HCT116 (cell line): ENCODE results near the gene MEGF6. TPM values are rescaled to one million over a fixed set of nuclear protein-coding genes. Genes with fewer than 3 reads are reported as not detected.

ENCODE experiments used
- ATAC-seq: fragments of 200-7000 bp; cut with Tn5 transposase; 2 replicates; pipeline ENCODE4 v1.9.1; 2020; ENCODE audit warnings: mild to moderate bottlenecking, moderate library complexity
- BruUV-seq: library from RNA; stranded (reverse); fragments of 400-500 nt; replicated peaks from 2 replicates; lab custom pipeline; 2021; lab: Mats Ljungman, UMichigan
- CTCF ChIA-PET: fragments of 300-600 bp; sonication (Branson Sonifier 250); formaldehyde crosslinking; loops from one replicate; lab custom pipeline; 2021; ENCODE audit warnings: antibody characterized with exemption; lab: Charles Lee
- POLR2A ChIA-PET: fragments of 300-600, 350-600 bp; sonication (Branson Sonifier 250); formaldehyde crosslinking; loops from one replicate; lab custom pipeline; 2021; ENCODE audit warnings: antibody characterized with exemption; lab: Charles Lee
- RAD21 ChIA-PET, 2 experiments: fragments of 300-600 bp; sonication (Branson Sonifier 250); formaldehyde crosslinking; loops; one replicate each; lab custom pipeline; 2023; ENCODE audit warnings: low total read pairs in 2 of 2; ENCODE audit not compliant: uncharacterized antibody in 2 of 2, unreplicated experiment in 2 of 2, low non-redundant PET in 1 of 2; lab: Charles Lee
- DNase-seq: peaks from one replicate; pipeline ENCODE4 v3.0.0-alpha.2; 2010; ENCODE audit warnings: low read depth, low spot score
- H2AFZ ChIP-seq: fragments of 200-600 bp; shearing (Covaris generic), sonication (generic); 2 replicates; pipeline ENCODE4 v1.6.1; 2017; ENCODE audit warnings: low read depth, mixed run types, mixed read lengths, antibody characterized with exemption, low read length; ENCODE audit not compliant: poor library complexity, severe bottlenecking
- H3K27ac ChIP-seq: 2 replicates; pipeline ENCODE4 v1.5.1; 2012; ENCODE audit warnings: low read depth, low read length
- H3K27me3 ChIP-seq: fragments of 200-600 bp; sonication (generic); 2 replicates; pipeline ENCODE4 v1.6.1; 2016; ENCODE audit warnings: mixed run types, low read length, mixed read lengths; ENCODE audit not compliant: insufficient read depth
- H3K36me3 ChIP-seq, 2 experiments: fragments of 200-500 bp in 1 of 2; fragments of 200-600 bp in 1 of 2; sonication (Bioruptor generic) in 1 of 2; sonication (generic) in 1 of 2; 2 replicates each; pipeline versions ENCODE4 v1.5.1 to v1.6.1; 2014 to 2016; ENCODE audit warnings: low read length in 2 of 2, inconsistent platforms in 1 of 2, mixed read lengths in 1 of 2, mixed run types in 1 of 2; ENCODE audit not compliant: insufficient read depth in 2 of 2, control insufficient read depth in 1 of 2
- H3K4me1 ChIP-seq, 2 experiments: fragments of 200-600 bp in 1 of 2; sonication (generic) in 1 of 2; 2 replicates each; pipeline versions ENCODE4 v1.5.1 to v1.6.1; 2012 to 2017; ENCODE audit warnings: low read length in 2 of 2, inconsistent platforms in 1 of 2, mild to moderate bottlenecking in 1 of 2, mixed read lengths in 1 of 2, mixed run types in 1 of 2, moderate library complexity in 1 of 2; ENCODE audit not compliant: insufficient read depth in 2 of 2, control insufficient read depth in 1 of 2
- H3K4me2 ChIP-seq: fragments of 200-600 bp; sonication (generic); 2 replicates; pipeline ENCODE4 v1.6.1; 2017; ENCODE audit warnings: mixed run types, low read length, mixed read lengths
- H3K4me3 ChIP-seq, 2 experiments: fragments of 200-600 bp in 1 of 2; sonication (generic) in 1 of 2; replicated peaks in 1 of 2; 2 replicates each; pipeline ENCODE4 v1.5.1; 2011 to 2016; ENCODE audit warnings: low read length in 2 of 2, control low read depth in 1 of 2, low read depth in 1 of 2, mild to moderate bottlenecking in 1 of 2, mixed read lengths in 1 of 2, mixed run types in 1 of 2
- H3K79me2 ChIP-seq: fragments of 200-600 bp; sonication (generic); 2 replicates; pipeline ENCODE4 v1.6.1; 2017; ENCODE audit warnings: mild to moderate bottlenecking, mixed run types, low read length, moderate library complexity, mixed read lengths; ENCODE audit not compliant: insufficient read depth
- H3K9ac ChIP-seq: fragments of 200-600 bp; sonication (generic); 2 replicates; pipeline ENCODE4 v1.6.1; 2016; ENCODE audit warnings: low read length, mixed read lengths
- H3K9me2 ChIP-seq: fragments of 200-600 bp; sonication (generic), shearing (Covaris generic); 2 replicates; pipeline ENCODE4 v1.6.1; 2017; ENCODE audit warnings: mixed run types, mild to moderate bottlenecking, moderate library complexity; ENCODE audit not compliant: insufficient read depth
- H3K9me3 ChIP-seq, 2 experiments: fragments of 200-500 bp in 1 of 2; fragments of 200-600 bp in 1 of 2; sonication (Bioruptor generic) in 1 of 2; sonication (generic) in 1 of 2; 2 replicates each; pipeline ENCODE4 v1.6.1; 2014 to 2017; ENCODE audit warnings: low read length in 2 of 2, mixed read lengths in 2 of 2, inconsistent platforms in 1 of 2, low read depth in 1 of 2, mild to moderate bottlenecking in 1 of 2, mixed run types in 1 of 2, moderate library complexity in 1 of 2; ENCODE audit not compliant: control insufficient read depth in 1 of 2, insufficient read depth in 1 of 2
- H4K20me1 ChIP-seq: fragments of 200-600 bp; sonication (generic), shearing (Covaris generic); 2 replicates; pipeline ENCODE4 v1.6.1; 2017; ENCODE audit warnings: mixed run types, mild to moderate bottlenecking, moderate library complexity; ENCODE audit not compliant: insufficient read depth
- CEBPB ChIP-seq: IDR thresholded peaks from 2 replicates; pipeline ENCODE4 v1.6.1; 2012; ENCODE audit warnings: low read depth
- CTCF ChIP-seq, 3 experiments: fragments of 200-600 bp in 1 of 3; sonication (generic) in 1 of 3; IDR thresholded peaks in 2 of 3; conservative IDR thresholded peaks in 1 of 3; 2 replicates each; pipeline ENCODE4 v1.5.1; 2012 to 2017; ENCODE audit warnings: low read depth in 2 of 3, low read length in 2 of 3, antibody characterized with exemption in 1 of 3, borderline replicate concordance in 1 of 3, control low read depth in 1 of 3, mild to moderate bottlenecking in 1 of 3, mixed read lengths in 1 of 3, mixed run types in 1 of 3, moderate library complexity in 1 of 3; ENCODE audit not compliant: insufficient read depth in 1 of 3
- EGR1 ChIP-seq: IDR thresholded peaks from 2 replicates; pipeline ENCODE4 v1.6.1; 2012; ENCODE audit warnings: low read depth
- EZH2phosphoT487 ChIP-seq: fragments of 200-600 bp; IDR thresholded peaks from 2 replicates; pipeline ENCODE4 v1.6.1; 2018; ENCODE audit warnings: antibody characterized with exemption, borderline replicate concordance
- FOSL1 ChIP-seq: IDR thresholded peaks from 2 replicates; pipeline ENCODE4 v1.6.1; 2012; ENCODE audit warnings: low read depth
- TCF7L2 ChIP-seq: IDR thresholded peaks from 2 replicates; pipeline ENCODE4 v1.7.0; 2011; ENCODE audit warnings: borderline replicate concordance, inconsistent platforms; ENCODE audit not compliant: insufficient read depth, insufficient read length; ENCODE audit errors: extremely low read depth
- YY1 ChIP-seq: IDR thresholded peaks from 2 replicates; pipeline ENCODE4 v1.6.1; 2011; ENCODE audit warnings: low read length, low read depth, moderate library complexity, mild to moderate bottlenecking; ENCODE audit not compliant: insufficient replicate concordance; ENCODE audit errors: extremely low read depth
- ZBTB33 ChIP-seq: IDR thresholded peaks from 2 replicates; pipeline ENCODE4 v1.6.1; 2011; ENCODE audit warnings: mild to moderate bottlenecking, low read length, moderate library complexity; ENCODE audit not compliant: insufficient replicate concordance; ENCODE audit errors: extremely low read depth
- ZFX ChIP-seq: fragments of 450-650 bp; IDR thresholded peaks from 2 replicates; pipeline ENCODE4 v1.6.1; 2017
- ZNF274 ChIP-seq: fragments of 200-500 bp; sonication (Bioruptor generic); IDR thresholded peaks from 2 replicates; pipeline ENCODE4 v1.6.1; 2014; ENCODE audit warnings: mild to moderate bottlenecking, low read depth, low read length, inconsistent platforms
- intact Hi-C: fragments of 100-400 bp; cut with micrococcal nuclease; formaldehyde crosslinking; loops from 2 replicates; pipeline ENCODE4 v1.10.0; 2022
- total RNA-seq: library from RNA; stranded (reverse); gene quantifications from one replicate; pipeline ENCODE4 v1.2.1, GENCODE V29; 2021; ENCODE audit not compliant: unreplicated experiment

MEGF6 gene
- total RNA-seq, 1 experiment from 2014 or later: 47.6 TPM

GRCh38 chr1:3609016-3609768, 2.1 kb downstream of the MEGF6 start:
- intact Hi-C loops: loop anchor here (10.0 kb wide), 1 partner anchor 1024 kb away; the partner anchor contains the start of gene PRXL2B
- ChIA-PET RAD21 (no interaction called here), CTCF (interaction anchor here (1.3 kb wide), 1 partner anchor 156 kb away, joined by 6 read pairs; no protein-coding TSS in a partner anchor), POLR2A (no interaction called here)
- no peaks in the 10 kb centered on the region for H3K36me3 ChIP-seq
- no peak for TF ChIP-seq CEBPB
- TF ChIP-seq FOSL1: no peak
- no peak for TF ChIP-seq ZFX
- no peak for TF ChIP-seq EZH2phosphoT487
- TF ChIP-seq YY1: no peak
- TF ChIP-seq CTCF (IDR thresholded peaks at IDR 0.05 in 2 of 3, conservative IDR thresholded peaks at IDR 0.05 in 1 of 3; ENCODE audit: borderline replicate concordance in 1 of 3, insufficient read depth in 1 of 3, low read depth in 2 of 3, low read length in 2 of 3): no peak
- no peak for TF ChIP-seq ZNF274
- TF ChIP-seq TCF7L2: no peak
- no peak for TF ChIP-seq ZBTB33
- TF ChIP-seq EGR1: no peak
- H4K20me1 ChIP-seq: no peaks in the 10 kb centered on the region
- H3K27ac ChIP-seq: no peak overlapping the region
- no peak overlapping the region for H2AFZ ChIP-seq
- BruUV-seq: no TSS peak
- no peaks in the 10 kb centered on the region for H3K9me3 ChIP-seq
- H3K9ac ChIP-seq: no peak overlapping the region
- H3K27me3 ChIP-seq: no peaks in the 10 kb centered on the region
- no peak overlapping the region for H3K4me3 ChIP-seq
- H3K4me2 ChIP-seq: 0 out of 2 replicates have a peak overlapping the region, but pooled peaks have one; percentile 98
- H3K9me2 ChIP-seq: no peaks in the 10 kb centered on the region
- DNase-seq: no peak
- H3K4me1 ChIP-seq: peaks cover 27 to 51% of the 10 kb centered on the region in 2 experiments
- no peak for ATAC-seq
- H3K79me2 ChIP-seq: no peaks in the 10 kb centered on the region
